IPS-NIHi7 (cell line): ENCODE measurements around the gene CREB5.

Source experiments
- DNase-seq: peaks from one replicate; pipeline ENCODE4 v3.0.0; 2012; ENCODE audit warnings: mixed read lengths; ENCODE audit errors: extremely low spot score

The CREB5 gene

GRCh38 chr7:28479507-28479947 is 67.2 kb downstream of the CREB5 start:
- no peak for DNase-seq

GRCh38 chr7:28480595-28480994 is 68.3 kb downstream of the CREB5 start:
- DNase-seq: no peak

- DNase-seq: no peak
Measured at GRCh38 chr7:28481091-28481926, 69.0 kb downstream of the CREB5 start.

- DNase-seq: no peak
Measured at GRCh38 chr7:28483112-28483511, 70.8 kb downstream of the CREB5 start.

- no peak for DNase-seq
Measured at GRCh38 chr7:28483908-28484605, 71.7 kb downstream of the CREB5 start.

GRCh38 chr7:28484606-28484935 is 72.3 kb downstream of the CREB5 start:
- no peak for DNase-seq

GRCh38 chr7:28487487-28487886 is 75.2 kb downstream of the CREB5 start:
- DNase-seq: no peak

GRCh38 chr7:28488061-28488791 is 75.9 kb downstream of the CREB5 start:
- DNase-seq: no peak

GRCh38 chr7:28490831-28491230 is 78.5 kb downstream of the CREB5 start:
- peak; percentile 46 for DNase-seq

GRCh38 chr7:28493477-28493876 is 81.2 kb downstream of the CREB5 start:
- no peak for DNase-seq

GRCh38 chr7:28497009-28497408 is 84.7 kb downstream of the CREB5 start:
- DNase-seq: no peak

GRCh38 chr7:28498636-28499035 is 86.3 kb downstream of the CREB5 start:
- DNase-seq: no peak

- no peak for DNase-seq
Measured at GRCh38 chr7:28500138-28500537, 87.8 kb downstream of the CREB5 start.

GRCh38 chr7:28502408-28502807 is 90.1 kb downstream of the CREB5 start:
- DNase-seq: no peak

- no peak for DNase-seq
Measured at GRCh38 chr7:28503396-28503795, 91.1 kb downstream of the CREB5 start.

- no peak for DNase-seq
Measured at GRCh38 chr7:28505014-28505413, 92.7 kb downstream of the CREB5 start.

- no peak for DNase-seq
Measured at GRCh38 chr7:28505867-28506266, 93.5 kb downstream of the CREB5 start.

GRCh38 chr7:28507525-28508282 is 95.4 kb downstream of the CREB5 start:
- DNase-seq: no peak

- DNase-seq: no peak
Measured at GRCh38 chr7:28509251-28510025, 97.1 kb downstream of the CREB5 start.

- no peak for DNase-seq
Measured at GRCh38 chr7:28510026-28510369, 97.7 kb downstream of the CREB5 start.
